Peyer's patch (tissue), 4 donors: ENCODE results near the gene C6orf132.

Experiments used
- CTCF ChIP-seq, 6 experiments: fragments of 450-650 bp in 4 of 6; fragments of 200-600 bp in 2 of 6; sonication (generic) in 1 of 6; IDR thresholded peaks; one replicate each; pipeline ENCODE4 v1.5.1; 2017 to 2019; ENCODE audit warnings: antibody characterized with exemption in 6 of 6, mild to moderate bottlenecking in 3 of 6, moderate library complexity in 1 of 6
- POLR2A ChIP-seq, 2 donors: fragments of 450-650 bp; IDR thresholded peaks; one replicate each; pipeline ENCODE4 v1.5.1; 2017; ENCODE audit warnings: antibody characterized with exemption in 2 of 2, mild to moderate bottlenecking in 2 of 2, moderate library complexity in 2 of 2

- TF ChIP-seq CTCF (IDR thresholded peaks at IDR 0.05), result no peak
- no peak for TF ChIP-seq POLR2A (IDR thresholded peaks at IDR 0.05)
These were observed 38.7 kb downstream of the C6orf132 start for GRCh38 chr6:42103753-42104094.
